HEK293T (cell line): Measurements from ENCODE around the gene OVCH1.

ENCODE experiments used
- CTCF ChIA-PET: fragments of 350-600 bp; formaldehyde crosslinking; extraction: SDS; loops from one replicate; lab custom pipeline; 2021; ENCODE audit warnings: antibody characterized with exemption, inconsistent platforms; lab: Yijun Ruan, JAX
- POLR2A ChIA-PET: fragments of 350-600 bp; formaldehyde crosslinking; extraction: SDS; loops from one replicate; lab custom pipeline; 2020; ENCODE audit warnings: antibody characterized with exemption, inconsistent platforms; lab: Yijun Ruan, JAX
- DNase-seq: peaks from one replicate; pipeline ENCODE4 v3.0.0; 2012; ENCODE audit warnings: mixed read lengths; ENCODE audit errors: extremely low spot score
- ARNT ChIP-seq: fragments of 450-650 bp; IDR thresholded peaks from 2 replicates; pipeline ENCODE4 v1.6.1; 2017; ENCODE audit warnings: mild to moderate bottlenecking
- BHLHE40 ChIP-seq: fragments of 450-650 bp; IDR thresholded peaks from 2 replicates; pipeline ENCODE4 v1.6.1; 2016; ENCODE audit warnings: mild to moderate bottlenecking, moderate library complexity, borderline replicate concordance
- CTBP1 ChIP-seq: fragments of 450-650 bp; IDR thresholded peaks from 2 replicates; pipeline ENCODE4 v1.6.1; 2016; ENCODE audit warnings: borderline replicate concordance
- ELF4 ChIP-seq: fragments of 450-650 bp; IDR thresholded peaks from 2 replicates; pipeline ENCODE4 v1.6.1; 2017; ENCODE audit warnings: antibody characterized with exemption
- FOXA1 ChIP-seq: fragments of 450-650 bp; IDR thresholded peaks from 2 replicates; pipeline ENCODE4 v1.6.1; 2016; ENCODE audit warnings: mild to moderate bottlenecking
- FOXK2 ChIP-seq: fragments of 450-650 bp; IDR thresholded peaks from 2 replicates; pipeline ENCODE4 v1.6.1; 2016; ENCODE audit warnings: mild to moderate bottlenecking
- FOXM1 ChIP-seq: fragments of 450-650 bp; IDR thresholded peaks from 2 replicates; pipeline ENCODE4 v1.6.1; 2017; ENCODE audit warnings: mild to moderate bottlenecking, borderline replicate concordance
- HDGF ChIP-seq: fragments of 450-650 bp; IDR thresholded peaks from 2 replicates; pipeline ENCODE4 v1.6.1; 2017; ENCODE audit warnings: antibody characterized with exemption, borderline replicate concordance
- L3MBTL2 ChIP-seq: fragments of 450-650 bp; conservative IDR thresholded peaks from 2 replicates; pipeline ENCODE4 v1.6.1; 2016; ENCODE audit warnings: mild to moderate bottlenecking
- LEF1 ChIP-seq: fragments of 450-650 bp; IDR thresholded peaks from 2 replicates; pipeline ENCODE4 v1.6.1; 2017; ENCODE audit warnings: mild to moderate bottlenecking, borderline replicate concordance
- NFRKB ChIP-seq: fragments of 450-650 bp; IDR thresholded peaks from 2 replicates; pipeline ENCODE4 v1.6.1; 2016; ENCODE audit warnings: mild to moderate bottlenecking, moderate library complexity
- SP1 ChIP-seq: fragments of 450-650 bp; IDR thresholded peaks from 2 replicates; pipeline ENCODE4 v1.6.1; 2017
- SUZ12 ChIP-seq: fragments of 450-650 bp; IDR thresholded peaks from 2 replicates; pipeline ENCODE4 v1.6.1; 2016; ENCODE audit warnings: mild to moderate bottlenecking
- TARDBP ChIP-seq: fragments of 450-650 bp; IDR thresholded peaks from 2 replicates; pipeline ENCODE4 v1.6.1; 2016
- ZNF384 ChIP-seq: fragments of 450-650 bp; IDR thresholded peaks from 2 replicates; pipeline ENCODE4 v1.6.1; 2016
- TF ChIP-seq, protein P1 (sequence below): fragments of 450-650 bp; IDR thresholded peaks from 2 replicates; pipeline ENCODE4 v1.6.1; 2016

Gene OVCH1

DNA sequence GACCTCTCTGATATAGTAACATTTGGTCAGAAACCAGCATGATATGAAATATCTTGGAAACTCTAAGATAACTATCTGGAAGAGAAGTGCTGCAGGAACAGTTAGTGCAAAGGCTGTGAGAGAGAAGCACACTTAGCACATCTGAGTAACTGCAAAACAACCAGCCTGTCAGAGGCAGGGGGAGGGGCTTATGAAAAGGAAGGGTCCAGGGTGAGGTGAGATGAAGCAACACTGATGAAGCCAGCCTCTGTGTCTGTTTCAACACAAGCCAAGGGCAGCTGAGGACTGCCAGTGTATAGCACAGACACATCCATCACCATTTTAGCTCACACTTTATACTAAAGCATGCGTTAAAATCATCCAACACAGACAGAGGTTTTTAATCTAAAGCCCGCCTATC, 37.4 kb upstream of the OVCH1 start:
- ChIA-PET CTCF (no interaction called here), POLR2A (no interaction called here)
- TF ChIP-seq LEF1 = no peak
- TF ChIP-seq ZNF384 = no peak
- no peak for TF ChIP-seq ARNT
- no peak for DNase-seq

DNA sequence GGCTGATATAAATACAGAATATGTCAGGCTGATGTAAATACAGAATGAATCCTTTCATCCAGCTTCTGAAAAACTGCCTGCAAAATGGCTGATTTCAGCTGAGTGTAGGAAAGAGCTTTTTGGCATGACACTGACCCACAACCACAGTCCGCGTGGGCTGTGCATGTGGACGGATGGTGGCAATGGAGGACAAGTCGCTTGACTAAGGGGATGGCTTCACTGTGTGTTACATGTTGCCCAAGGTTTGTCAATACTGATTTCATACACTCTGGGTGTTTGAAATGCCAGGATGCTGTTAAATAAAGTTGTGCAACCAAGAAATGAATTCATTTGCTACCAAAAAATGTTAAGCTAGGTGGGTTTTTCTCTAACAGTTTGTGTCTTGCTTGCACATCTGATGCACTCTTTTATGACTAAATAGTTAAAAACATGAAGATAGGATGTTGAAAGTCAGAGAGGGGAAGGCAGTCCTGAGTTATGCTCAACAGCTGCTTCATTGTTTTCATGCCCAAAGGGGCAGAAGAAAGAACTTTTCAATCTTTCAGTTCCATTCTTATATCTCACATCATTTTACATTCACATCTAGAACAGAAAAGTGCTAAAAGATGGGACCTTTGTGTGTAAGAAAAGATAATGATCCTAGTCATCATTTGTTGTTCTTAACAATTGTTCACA, 36.5 kb upstream of the OVCH1 start:
- no peak for TF ChIP-seq LEF1
- no peak for TF ChIP-seq FOXA1
- TF ChIP-seq ELF4 = no peak
- TF ChIP-seq CTBP1 = no peak
- TF ChIP-seq FOXK2 = no peak
- TF ChIP-seq L3MBTL2 = no peak
- TF ChIP-seq HDGF = no peak
- TF ChIP-seq, protein P1, sequence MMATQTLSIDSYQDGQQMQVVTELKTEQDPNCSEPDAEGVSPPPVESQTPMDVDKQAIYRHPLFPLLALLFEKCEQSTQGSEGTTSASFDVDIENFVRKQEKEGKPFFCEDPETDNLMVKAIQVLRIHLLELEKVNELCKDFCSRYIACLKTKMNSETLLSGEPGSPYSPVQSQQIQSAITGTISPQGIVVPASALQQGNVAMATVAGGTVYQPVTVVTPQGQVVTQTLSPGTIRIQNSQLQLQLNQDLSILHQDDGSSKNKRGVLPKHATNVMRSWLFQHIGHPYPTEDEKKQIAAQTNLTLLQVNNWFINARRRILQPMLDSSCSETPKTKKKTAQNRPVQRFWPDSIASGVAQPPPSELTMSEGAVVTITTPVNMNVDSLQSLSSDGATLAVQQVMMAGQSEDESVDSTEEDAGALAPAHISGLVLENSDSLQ = no peak
- TF ChIP-seq ARNT = no peak
- no peak for TF ChIP-seq TARDBP
- ChIA-PET POLR2A (interaction anchor here (0.6 kb wide), 1 partner anchor 147 kb away, joined by 3 read pairs; no protein-coding TSS in a partner anchor), CTCF (interaction anchor here (0.9 kb wide), 1 partner anchor 19 kb away, joined by 3 read pairs; no protein-coding TSS in a partner anchor)
- DNase-seq = no peak

DNA sequence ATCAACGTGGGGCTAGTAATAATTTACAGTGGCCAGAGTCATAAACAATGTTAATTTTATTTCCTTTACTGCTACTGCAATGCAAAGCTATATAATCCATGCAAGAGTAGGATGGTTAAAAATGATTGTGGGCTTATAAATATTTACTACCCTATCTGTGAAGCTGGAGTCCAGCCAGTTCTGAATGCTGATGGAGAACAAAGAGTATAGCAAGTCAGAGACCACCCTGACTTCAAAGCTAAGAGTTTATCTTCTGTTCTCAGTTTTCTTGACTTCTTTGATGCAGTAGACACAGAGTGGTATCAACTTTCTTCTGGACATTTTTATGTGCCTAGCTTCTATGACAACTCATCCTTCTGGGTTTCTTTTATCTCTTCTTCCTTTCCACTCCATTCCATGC, 34.0 kb upstream of the OVCH1 start:
- no peak for DNase-seq
- no peak for TF ChIP-seq ARNT
- no peak for TF ChIP-seq TARDBP
- TF ChIP-seq BHLHE40 = no peak
- TF ChIP-seq ELF4 = no peak
- no peak for TF ChIP-seq NFRKB
- TF ChIP-seq CTBP1 = no peak
- TF ChIP-seq SP1 = no peak
- no peak for TF ChIP-seq FOXA1
- TF ChIP-seq FOXM1 = no peak
- no peak for TF ChIP-seq HDGF
- no peak for TF ChIP-seq FOXK2
- no peak for TF ChIP-seq LEF1
- TF ChIP-seq L3MBTL2 = no peak
- TF ChIP-seq SUZ12 = no peak
- TF ChIP-seq, protein P1 = no peak
- no peak for TF ChIP-seq ZNF384
- ChIA-PET CTCF (interaction anchor here (0.8 to 1.4 kb wide), 2 partner anchors 8 to 11 kb away, joined by 3 to 6 read pairs; no protein-coding TSS in a partner anchor), POLR2A (no interaction called here)

DNA sequence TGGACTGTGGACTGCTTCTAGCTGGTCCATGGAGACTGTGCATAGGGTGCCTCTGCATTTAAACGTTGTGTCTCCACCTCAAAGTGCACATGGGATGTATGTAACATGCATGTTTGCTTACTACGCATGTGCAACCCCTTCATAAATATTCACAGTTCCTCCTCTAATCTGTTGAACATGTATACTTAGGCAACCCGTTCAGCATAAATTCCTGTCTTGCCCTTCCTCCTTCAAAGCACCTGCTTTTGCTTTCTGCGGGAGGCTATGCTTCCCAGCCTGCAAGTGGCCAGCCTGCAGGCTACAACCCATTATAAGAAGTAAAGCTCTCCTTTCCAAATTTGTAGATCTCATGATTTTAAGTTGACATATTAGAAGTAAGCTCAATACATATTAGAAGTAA, 33.0 kb upstream of the OVCH1 start:
- POLR2A ChIA-PET = no interaction called here
- TF ChIP-seq ARNT (no peak), HDGF (no peak), L3MBTL2 (no peak), ELF4 (no peak), TARDBP (no peak), ZNF384 (no peak), FOXM1 (no peak)
- CTCF ChIA-PET = no interaction called here
- DNase-seq = no peak

DNA sequence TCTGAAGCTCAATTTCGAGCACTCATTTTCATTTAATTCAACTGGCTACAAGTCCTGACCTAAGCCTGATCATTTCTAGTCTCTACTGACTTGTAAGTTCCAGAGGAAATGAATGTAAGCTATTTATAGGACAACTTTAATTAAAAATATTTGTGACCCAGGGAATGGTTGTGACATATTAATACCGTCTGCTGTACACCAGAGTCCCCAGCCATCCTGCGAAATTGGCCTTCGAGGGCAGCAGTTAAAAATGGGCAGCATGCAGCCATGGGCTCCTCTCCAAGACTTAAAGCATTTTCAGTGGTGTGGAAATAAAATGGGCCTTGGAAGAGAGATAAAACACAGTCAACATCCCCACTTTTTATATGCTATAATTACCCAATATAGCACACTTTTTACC, 30.7 kb upstream of the OVCH1 start:
- no peak for DNase-seq
- TF ChIP-seq ZNF384 = no peak
- no peak for TF ChIP-seq FOXM1
- no peak for TF ChIP-seq ELF4
- no peak for TF ChIP-seq TARDBP
- TF ChIP-seq HDGF = no peak
- no peak for TF ChIP-seq NFRKB
- no peak for TF ChIP-seq FOXK2
- TF ChIP-seq BHLHE40 = no peak
- ChIA-PET CTCF (no interaction called here), POLR2A (no interaction called here)

DNA sequence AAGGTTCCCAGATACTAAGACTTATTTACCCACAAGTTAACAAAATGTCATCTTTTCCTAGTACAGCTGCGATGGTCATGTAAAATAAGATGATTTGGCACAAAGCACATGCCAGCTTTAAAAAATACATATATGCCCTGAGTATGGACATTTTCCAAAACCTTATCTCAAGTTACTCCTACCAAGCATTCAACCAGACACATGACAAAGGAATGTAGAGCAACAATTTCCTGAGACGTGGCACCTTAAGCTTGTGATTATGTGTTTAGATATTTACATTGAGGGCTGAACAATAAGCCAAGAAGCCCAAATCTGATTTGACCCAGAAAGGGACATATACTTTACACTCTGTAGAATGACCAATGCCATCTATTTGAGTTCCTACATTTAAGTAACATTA, 24.5 kb upstream of the OVCH1 start:
- ChIA-PET POLR2A (no interaction called here), CTCF (no interaction called here)
- no peak for DNase-seq

DNA sequence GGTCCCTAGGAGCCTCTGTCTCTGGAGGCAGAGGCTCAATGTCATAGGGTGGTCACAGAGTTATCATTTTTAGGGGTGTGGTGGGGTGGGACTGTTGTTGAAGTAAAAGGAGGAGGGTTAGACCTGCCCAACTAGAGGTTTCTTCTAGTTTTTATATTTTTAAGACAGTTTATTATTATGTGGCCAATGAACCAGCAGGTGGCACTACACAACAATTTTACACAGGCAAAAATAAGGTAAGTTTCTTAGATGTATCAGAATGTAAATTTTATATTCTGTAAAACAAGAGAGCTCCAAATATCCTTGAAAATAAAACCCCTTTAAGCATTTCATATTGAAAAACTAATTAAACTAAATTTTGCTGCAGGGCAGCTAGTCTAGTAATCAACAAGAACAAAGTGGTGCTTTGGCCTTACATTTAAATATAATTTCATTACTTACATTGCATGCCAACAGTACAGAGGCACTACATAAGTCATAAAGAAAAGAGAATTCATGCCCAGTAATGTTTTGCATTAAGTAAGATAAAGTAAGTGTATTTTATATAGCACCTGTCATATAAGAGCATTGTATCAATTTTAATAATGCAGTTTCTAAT, 22.2 kb upstream of the OVCH1 start:
- no peak for TF ChIP-seq SP1
- no peak for TF ChIP-seq L3MBTL2
- TF ChIP-seq FOXM1 = no peak
- no peak for TF ChIP-seq BHLHE40
- TF ChIP-seq HDGF = no peak
- no peak for TF ChIP-seq LEF1
- TF ChIP-seq, protein P1 = no peak
- no peak for TF ChIP-seq FOXK2
- no peak for TF ChIP-seq SUZ12
- no peak for TF ChIP-seq NFRKB
- no peak for TF ChIP-seq FOXA1
- TF ChIP-seq CTBP1 = no peak
- no peak for TF ChIP-seq TARDBP
- TF ChIP-seq ARNT = no peak
- no peak for TF ChIP-seq ZNF384
- TF ChIP-seq ELF4 = no peak
- POLR2A ChIA-PET = no interaction called here
- peak; percentile 21 for DNase-seq
- CTCF ChIA-PET = interaction anchor here (0.7 to 1.9 kb wide), 2 partner anchors 12 to 1066 kb away, joined by 3 to 6 read pairs; no protein-coding TSS in a partner anchor

More for the DNA sequence above, 24.5 kb upstream of the OVCH1 start:
- no peak for TF ChIP-seq BHLHE40
- TF ChIP-seq HDGF = no peak
- TF ChIP-seq ARNT = no peak
